ENCODE results near the gene SLC13A4. TPM values are rescaled to one million over a fixed set of nuclear protein-coding genes. Genes with fewer than 3 reads are reported as not detected.

SLC13A4 gene
- total and polyA plus RNA-seq, 2 of the 4 experiments (the other 2 are of a cell fraction): 0.10 TPM; not detected in 1

- Histone ChIP-seq H3K23ac (ENCODE audit: low read depth, low read length) (no peak overlapping the region; the same call in 1 of the 2 replicates), H3K27ac (ENCODE audit: insufficient read depth, low read length) (peak overlapping the region; percentile 7; the same call in 1 of the 2 replicates), H4K91ac (ENCODE audit: insufficient read depth, low read depth, low read length) (peak overlapping the region; percentile 0; the same call in 1 of the 2 replicates), H3K56ac (ENCODE audit: extremely low read depth, insufficient read depth, low read length) (no peak overlapping the region), H3K27me3 (ENCODE audit: control insufficient read depth, insufficient read depth, low read length) (no peaks in the 10 kb centered on the region), H3K79me1 (ENCODE audit: low read depth in 1 of 2, low read length in 2 of 2) (no peaks in the 10 kb centered on the region; a peak in 1 of 4 replicates), H4K8ac (ENCODE audit: low read depth in 2 of 2, low read length in 2 of 2) (peak overlapping the region in 1 of 2 experiments; percentile 31; a peak in 2 of 4 replicates), H3K9me3 (ENCODE audit: control insufficient read depth, insufficient read depth, low read length) (no peaks in the 10 kb centered on the region), H2BK5ac (ENCODE audit: low read depth, low read length, poor library complexity, severe bottlenecking) (peak overlapping the region; percentile 55), H2AK5ac (ENCODE audit: low read depth, low read length) (peak overlapping the region; percentile 6; the same call in 1 of the 2 replicates), H3K4me1 (ENCODE audit: control insufficient read depth, insufficient read depth, low read length) (peaks cover 10% of the 10 kb centered on the region), H4K20me1 (ENCODE audit: insufficient read depth, low read length) (no peaks in the 10 kb centered on the region), H3K4me2 (ENCODE audit: low read depth, low read length) (no peak overlapping the region), H3K4ac (ENCODE audit: low read depth, low read length) (peak overlapping the region; percentile 42), H2BK120ac (ENCODE audit: low read depth, low read length) (peak overlapping the region; percentile 24), H2BK15ac (ENCODE audit: low read depth, low read length) (peak overlapping the region; percentile 45; the same call in 1 of the 3 replicates), H3K14ac (replicated peaks; ENCODE audit: low read depth, low read length) (peak overlapping the region; percentile 29; the same call in 1 of the 2 replicates), H2BK20ac (ENCODE audit: low read depth, low read length) (no peak overlapping the region), H3K9me1 (ENCODE audit: insufficient read depth, low read length) (peaks cover 27% of the 10 kb centered on the region), H4K5ac (ENCODE audit: low read depth, low read length) (no peak overlapping the region), H2AK9ac (replicated peaks; ENCODE audit: low read depth, low read length, poor library complexity) (no peak overlapping the region), H3K18ac (ENCODE audit: low read depth, low read length) (peak overlapping the region; percentile 58), H3K36me3 (ENCODE audit: control insufficient read depth, insufficient read depth, low read length) (no peaks in the 10 kb centered on the region), H3K4me3 (ENCODE audit: insufficient read depth, low read depth, low read length) (no peak overlapping the region), H3K9ac (ENCODE audit: low read depth, low read length) (no peak overlapping the region), H2AFZ (replicated peaks; ENCODE audit: low read length, poor library complexity) (no peak overlapping the region)
- TF ChIP-seq CTCF (conservative IDR thresholded peaks at IDR 0.05; ENCODE audit: low read depth, low read length) (no peak), CEBPB (IDR thresholded peaks at IDR 0.05; ENCODE audit: low read depth, low read length) (peak; percentile 80), BHLHE40 (IDR thresholded peaks at IDR 0.05; ENCODE audit: low read depth, low read length) (no peak)
- CTCF ChIA-PET: no interaction called here
- dilution Hi-C loops (cut with HindIII; ENCODE audit: low sequenced_read_pairs, unreplicated experiment) (no loop called here), in situ Hi-C loops (cut with MboI; ENCODE audit: low sequenced_read_pairs) (no loop called here), intact Hi-C loops (cut with micrococcal nuclease) (no loop called here)
- peak; percentile 64 for DNase-seq
- peak; percentile 59 for ATAC-seq (ENCODE audit: low read depth)
- no TSS peak for BruUV-seq (replicated peaks)
- WGBS, 2 experiments (ENCODE audit: extremely low coverage in 2 of 2, insufficient read length in 1 of 2): no CpG with 5 or more reads among the region's 7 CpGs
- POLR2A ChIA-PET (ENCODE audit: unreplicated experiment): no interaction called here
These were observed 21.0 kb downstream of the SLC13A4 start for GRCh38 chr7:135706858-135707569.

Measured in IMR-90 (cell line).